Large intestine (tissue), 3 donors: Measurements from ENCODE around the gene CINP. TPM values are rescaled to one million over a fixed set of nuclear protein-coding genes. Genes with fewer than 3 reads are reported as not detected.

Experiments used
- DNase-seq, 2 donors: peaks; one replicate each; pipeline versions ENCODE4 v3.0.0 to v3.0.0-alpha.2; 2013
- H3K27ac ChIP-seq: one replicate; pipeline ENCODE4 v1.5.1; 2013; ENCODE audit warnings: low read length
- H3K27me3 ChIP-seq: 2 replicates; pipeline ENCODE4 v1.6.1; 2013; ENCODE audit warnings: low read length; ENCODE audit not compliant: control insufficient read depth, insufficient read depth
- H3K36me3 ChIP-seq: 2 replicates; pipeline ENCODE4 v1.6.1; 2013; ENCODE audit warnings: low read length; ENCODE audit not compliant: control insufficient read depth, insufficient read depth
- H3K4me1 ChIP-seq: one replicate; pipeline ENCODE4 v1.6.1; 2013; ENCODE audit warnings: low read length; ENCODE audit not compliant: control insufficient read depth, insufficient read depth
- H3K4me3 ChIP-seq: one replicate; pipeline ENCODE4 v1.5.1; 2013; ENCODE audit warnings: low read length
- H3K9me3 ChIP-seq: one replicate; pipeline ENCODE4 v1.6.1; 2013; ENCODE audit warnings: mild to moderate bottlenecking, low read depth, low read length, moderate library complexity; ENCODE audit not compliant: control insufficient read depth
- WGBS: methylation state at CpG from one replicate; pipeline ENCODE4 v1.1.5; 2013; ENCODE audit warnings: low lambda C conversion rate; ENCODE audit not compliant: insufficient coverage; 5-methylcytosine and 5-hydroxymethylcytosine counted together
- polyA plus RNA-seq: library from polyadenylated mRNA; unstranded; fragments of 120-200 nt; gene quantifications from one replicate; pipeline ENCODE4 v1.2.1, GENCODE V29; 2013

The CINP gene
- polyA plus RNA-seq, 1 donor: 33.4 TPM

DNA sequence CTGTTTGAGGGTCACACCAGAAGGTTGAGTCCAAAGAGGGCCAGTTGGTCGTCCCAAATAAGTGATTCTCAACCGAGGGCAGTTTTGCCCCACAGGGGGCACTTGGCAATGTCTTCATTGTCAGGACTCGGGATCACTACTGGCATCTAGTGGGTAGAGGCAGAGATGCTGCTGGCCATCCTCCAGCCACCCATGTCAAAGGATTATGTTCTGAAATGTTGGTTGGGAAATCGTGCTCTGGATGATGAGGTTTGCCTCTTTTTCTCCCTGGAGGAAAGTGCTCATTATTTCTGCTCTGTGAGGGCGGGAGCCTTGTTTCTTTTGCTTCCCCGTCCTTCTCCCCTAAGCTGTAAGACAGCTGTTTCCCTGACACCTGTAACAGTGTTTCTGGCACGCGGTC lies 39.6 kb downstream of the CINP start:
- WGBS: 62% methylated on average over 2 of the region's 8 CpGs

DNA sequence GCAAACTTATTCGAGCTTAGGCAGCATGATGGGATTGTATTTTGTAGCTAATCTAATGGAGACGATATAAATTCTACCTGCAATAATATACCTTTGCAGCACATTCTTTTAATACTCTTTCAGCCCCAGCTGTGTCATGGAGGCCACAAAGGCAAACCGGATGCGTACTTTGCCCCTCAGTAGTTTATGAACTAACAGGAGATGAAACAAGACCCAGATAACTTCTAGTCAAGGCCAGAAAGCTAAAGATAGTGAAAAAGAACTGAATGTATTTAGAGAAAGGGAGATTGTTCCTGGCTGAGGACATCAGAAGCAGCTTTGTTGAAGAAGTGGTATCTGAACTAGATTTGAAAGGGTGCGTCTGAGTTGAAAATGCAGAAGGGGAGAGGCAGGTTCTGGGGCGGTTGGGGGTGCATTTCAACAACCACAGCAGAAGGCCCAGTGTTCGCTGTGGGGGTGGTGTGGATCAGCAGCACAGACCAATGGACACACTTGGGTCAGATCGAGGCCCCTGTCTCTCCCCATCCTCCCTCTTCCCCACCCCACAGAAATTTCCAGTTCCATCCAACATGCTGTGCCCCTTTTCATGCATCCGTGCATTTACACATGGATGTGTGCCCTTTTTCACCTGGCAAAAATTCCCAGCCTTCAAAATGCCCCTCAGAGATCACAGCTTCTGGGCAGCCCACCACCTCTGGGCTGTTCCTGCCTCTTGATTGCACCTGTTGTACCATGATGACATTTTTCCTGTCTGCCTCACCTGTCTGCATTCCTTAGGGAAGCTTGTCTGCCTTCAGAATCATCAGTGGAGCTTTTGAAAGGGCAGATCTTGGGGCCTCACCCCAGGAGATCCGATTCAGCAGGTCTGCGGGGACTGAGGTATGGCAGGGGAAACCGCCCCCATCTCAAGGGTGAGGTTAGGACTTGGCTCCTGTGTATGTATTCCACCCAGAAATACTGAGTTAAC lies 41.0 kb downstream of the CINP start:
- peaks cover 9% of the 10 kb centered on the region for H3K36me3 ChIP-seq
- H3K27ac ChIP-seq: peak overlapping the region; percentile 94
- H3K9me3 ChIP-seq: no peaks in the 10 kb centered on the region
- H3K4me1 ChIP-seq: peaks cover 47% of the 10 kb centered on the region
- 24% methylated on average over 2 of the region's 12 CpGs for WGBS
- H3K27me3 ChIP-seq: no peaks in the 10 kb centered on the region
- peak overlapping the region; percentile 2 for H3K4me3 ChIP-seq
- DNase-seq: peak; percentile 81 to 92

More for the DNA sequence above, 39.6 kb downstream of the CINP start:
- Histone ChIP-seq H3K36me3 (peaks cover 11% of the 10 kb centered on the region), H3K4me1 (peaks cover 42% of the 10 kb centered on the region), H3K4me3 (no peak overlapping the region), H3K27me3 (no peaks in the 10 kb centered on the region), H3K27ac (peak overlapping the region; percentile 94), H3K9me3 (no peaks in the 10 kb centered on the region)
- DNase-seq: peak in 1 of 2 donors; percentile 41

DNA sequence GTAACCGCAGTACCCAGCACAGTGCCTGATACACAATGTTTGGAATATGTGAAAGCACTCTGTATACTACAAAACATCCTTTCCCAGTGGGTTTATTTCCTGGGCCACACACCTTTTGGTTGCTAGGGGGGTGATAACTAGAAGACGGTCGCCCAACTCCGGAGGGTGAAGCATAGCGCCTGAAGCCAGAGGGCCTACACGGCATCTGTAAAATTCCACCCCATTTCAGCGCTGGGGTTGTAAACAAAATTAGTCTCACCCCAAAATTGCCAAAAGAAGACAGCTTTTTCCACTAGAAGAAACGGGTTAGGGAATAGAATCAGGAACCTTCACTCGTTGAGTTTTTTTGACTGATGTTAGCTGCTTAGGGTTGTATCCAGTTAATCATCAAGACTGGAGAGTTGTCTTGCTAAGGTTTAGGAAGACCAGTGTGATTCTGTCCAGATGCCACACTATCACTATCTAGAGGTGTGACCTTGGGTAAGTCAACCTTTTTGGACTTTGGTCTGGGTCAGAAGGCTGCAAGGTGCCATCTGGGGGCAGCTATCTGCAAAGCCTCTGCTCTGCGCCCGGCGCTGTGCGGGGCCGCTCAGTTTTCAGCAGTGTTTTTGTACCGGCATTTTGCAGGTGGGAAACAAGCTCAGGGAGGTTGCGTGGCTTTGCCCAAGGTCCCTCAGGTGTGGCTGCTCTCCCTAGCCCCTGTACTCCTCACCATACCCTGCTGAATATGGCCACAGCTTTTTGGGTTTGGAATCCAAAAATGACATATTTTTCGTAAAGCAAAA lies 41.8 kb downstream of the CINP start:
- Histone ChIP-seq H3K4me1 (peaks cover 51% of the 10 kb centered on the region), H3K27ac (peak overlapping the region; percentile 94), H3K9me3 (no peaks in the 10 kb centered on the region), H3K4me3 (peak overlapping the region; percentile 91), H3K36me3 (peaks cover under 1% of the 10 kb centered on the region), H3K27me3 (no peaks in the 10 kb centered on the region)
- 50% methylated on average over 1 of the region's 17 CpGs for whole genome bisulfite sequencing
- DNase-seq: peak in 1 of 2 donors; percentile 71

DNA sequence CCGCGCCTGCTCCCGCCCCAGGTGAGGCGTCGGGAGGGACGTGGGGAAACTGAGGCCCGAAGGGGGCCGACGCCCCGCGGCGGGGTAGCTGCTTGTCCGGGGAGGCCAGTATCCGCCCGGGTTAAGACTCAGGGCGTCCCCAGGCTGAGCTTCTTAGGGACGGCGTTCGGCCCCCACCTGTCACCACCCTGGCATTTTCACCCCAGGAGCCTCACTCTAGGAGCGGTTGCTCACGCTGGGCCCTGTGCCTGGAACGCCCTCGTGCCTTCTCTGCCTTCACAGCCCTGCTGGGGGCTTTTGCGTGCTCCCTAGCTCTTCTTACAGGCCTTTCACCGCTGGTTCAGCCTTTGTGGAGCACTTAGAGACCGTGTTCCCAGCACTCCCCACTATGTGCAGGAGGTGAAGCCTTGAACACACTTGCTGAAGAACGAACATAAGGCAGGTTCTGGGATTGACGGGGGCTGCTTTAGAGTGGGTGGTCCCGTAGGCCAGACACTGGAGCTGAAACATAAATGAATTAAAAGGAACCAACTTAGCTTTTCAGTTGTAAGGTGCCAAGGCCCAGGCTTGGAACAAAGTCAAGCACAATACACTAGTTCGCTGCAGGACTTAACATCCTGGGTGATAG lies 42.5 kb downstream of the CINP start:
- no CpG with 5 or more reads among the region's 30 CpGs for WGBS
- Histone ChIP-seq H3K36me3 (no peaks in the 10 kb centered on the region), H3K9me3 (no peaks in the 10 kb centered on the region), H3K4me1 (peaks cover 51% of the 10 kb centered on the region), H3K27ac (peak overlapping the region; percentile 94), H3K4me3 (peak overlapping the region; percentile 91), H3K27me3 (no peaks in the 10 kb centered on the region)
- peak in 1 of 2 donors; percentile 64 for DNase-seq

DNA sequence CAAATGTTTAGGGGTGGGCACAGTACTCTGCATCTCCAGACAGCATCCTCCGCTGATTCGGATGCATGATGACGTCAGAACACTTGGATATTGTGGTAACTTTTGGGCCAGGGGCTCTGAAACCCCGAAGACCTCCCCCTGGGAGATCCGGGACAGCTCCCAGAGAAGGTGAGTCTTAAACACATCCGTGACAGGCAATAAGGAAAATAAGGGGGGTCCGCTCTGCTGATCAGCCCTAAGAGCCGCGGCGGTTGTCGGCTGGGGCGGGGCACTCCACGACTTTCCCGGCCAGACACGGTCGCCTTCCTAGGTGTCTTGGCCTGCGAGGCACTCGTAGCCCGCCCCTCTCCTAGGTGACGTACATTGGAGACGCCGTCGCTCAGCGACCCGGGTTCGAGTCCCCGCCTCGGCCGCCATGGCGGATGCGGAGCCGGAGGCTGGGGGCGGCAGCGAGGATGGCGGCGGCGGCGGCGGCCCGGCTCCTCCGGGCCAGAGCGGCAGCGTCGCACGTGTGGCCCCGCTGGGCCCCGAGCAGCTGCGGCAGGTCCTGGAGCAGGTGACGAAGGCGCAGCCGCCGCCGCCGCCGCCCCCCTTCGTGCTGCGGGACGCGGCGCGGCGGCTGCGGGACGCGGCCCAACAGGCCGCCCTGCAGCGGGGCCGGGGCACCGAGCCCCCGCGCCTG lies 43.2 kb downstream of the CINP start, which contains the start of gene ZNF839:
Gene ZNF839 (plus strand): TSS at position 396 of the 682 bp plus-strand sequence. CDS start 20 bp downstream, at position 416.
- Histone ChIP-seq H3K9me3 (no peaks in the 10 kb centered on the region), H3K4me1 (peaks cover 51% of the 10 kb centered on the region), H3K27ac (peak within 1 kb of the TSS; percentile 94), H3K4me3 (peak within 1 kb of the TSS; percentile 91), H3K36me3 (no peaks in the 10 kb centered on the region), H3K27me3 (no peaks in the 10 kb centered on the region)
- WGBS: no CpG with 5 or more reads among the region's 71 CpGs
- DNase-seq: peak; percentile 92

DNA sequence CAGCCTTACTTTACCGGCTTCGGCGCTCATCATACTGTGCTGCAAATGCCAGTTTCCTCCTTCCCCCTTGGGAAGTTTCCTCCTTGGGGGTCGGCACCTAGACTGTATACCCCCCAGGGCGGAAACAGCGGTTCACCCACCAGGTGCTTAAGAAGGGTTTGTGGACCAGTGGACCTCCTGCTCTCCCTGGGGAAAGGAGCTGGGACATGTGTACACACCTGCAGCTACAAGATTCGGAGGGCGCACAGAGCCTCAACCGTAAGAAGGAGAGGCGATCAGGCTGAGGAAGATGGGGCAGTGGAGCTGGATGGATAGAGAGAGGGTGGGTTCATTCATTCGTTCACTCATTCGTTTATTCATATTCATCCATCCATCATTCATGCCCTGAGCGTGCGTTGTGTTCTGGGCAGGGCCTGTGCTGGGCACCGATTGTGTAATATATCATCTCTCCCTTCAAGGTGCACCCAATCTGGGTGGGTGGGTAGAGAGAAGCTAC lies 43.9 kb downstream of the CINP start:
- no peaks in the 10 kb centered on the region for H3K36me3 ChIP-seq
- DNase-seq: no peak
- 100% methylated on average over 1 of the region's 15 CpGs for WGBS
- peaks cover 51% of the 10 kb centered on the region for H3K4me1 ChIP-seq
- no peaks in the 10 kb centered on the region for H3K27me3 ChIP-seq
- H3K9me3 ChIP-seq: no peaks in the 10 kb centered on the region
- peak overlapping the region; percentile 89 for H3K27ac ChIP-seq
- H3K4me3 ChIP-seq: peak overlapping the region; percentile 91

DNA sequence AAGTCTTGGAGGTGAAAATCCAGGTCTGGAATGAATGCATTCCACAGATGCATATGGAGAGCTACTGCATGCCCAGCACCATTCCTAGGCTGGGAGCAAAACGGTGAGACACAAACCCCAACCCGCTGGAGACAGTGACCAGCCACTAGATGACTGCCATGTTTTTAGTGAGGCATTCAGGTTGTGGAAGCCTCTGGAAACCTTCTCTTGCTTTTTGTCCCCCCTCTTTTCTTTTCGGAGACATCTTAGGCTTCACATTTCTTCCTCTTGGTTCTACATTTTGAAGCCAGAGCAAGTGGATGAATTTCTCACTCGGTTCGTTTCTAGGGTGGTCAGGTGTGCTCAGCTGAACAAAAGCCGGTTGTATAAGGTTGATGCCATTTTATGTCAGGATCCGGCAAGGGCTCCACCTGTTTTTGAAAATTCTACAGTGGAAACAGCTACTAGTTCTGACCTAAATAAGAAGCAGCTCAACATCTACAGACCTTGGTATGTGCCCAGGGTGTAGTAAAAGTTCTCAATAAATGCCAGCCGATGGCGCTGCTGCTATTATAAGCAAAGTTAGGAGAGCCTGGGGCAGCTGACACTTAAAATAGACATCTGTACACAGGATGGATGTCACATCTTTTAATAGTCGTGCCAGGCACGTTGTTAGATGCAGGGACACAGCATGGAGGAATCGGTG lies 45.0 kb downstream of the CINP start:
- H3K9me3 ChIP-seq: no peaks in the 10 kb centered on the region
- H3K36me3 ChIP-seq: no peaks in the 10 kb centered on the region
- peak overlapping the region; percentile 96 for H3K27ac ChIP-seq
- peaks cover 42% of the 10 kb centered on the region for H3K4me1 ChIP-seq
- H3K4me3 ChIP-seq: peak overlapping the region; percentile 71
- 59% methylated on average over 3 of the region's 12 CpGs for WGBS
- no peaks in the 10 kb centered on the region for H3K27me3 ChIP-seq
- peak in 1 of 2 donors; percentile 59 for DNase-seq

DNA sequence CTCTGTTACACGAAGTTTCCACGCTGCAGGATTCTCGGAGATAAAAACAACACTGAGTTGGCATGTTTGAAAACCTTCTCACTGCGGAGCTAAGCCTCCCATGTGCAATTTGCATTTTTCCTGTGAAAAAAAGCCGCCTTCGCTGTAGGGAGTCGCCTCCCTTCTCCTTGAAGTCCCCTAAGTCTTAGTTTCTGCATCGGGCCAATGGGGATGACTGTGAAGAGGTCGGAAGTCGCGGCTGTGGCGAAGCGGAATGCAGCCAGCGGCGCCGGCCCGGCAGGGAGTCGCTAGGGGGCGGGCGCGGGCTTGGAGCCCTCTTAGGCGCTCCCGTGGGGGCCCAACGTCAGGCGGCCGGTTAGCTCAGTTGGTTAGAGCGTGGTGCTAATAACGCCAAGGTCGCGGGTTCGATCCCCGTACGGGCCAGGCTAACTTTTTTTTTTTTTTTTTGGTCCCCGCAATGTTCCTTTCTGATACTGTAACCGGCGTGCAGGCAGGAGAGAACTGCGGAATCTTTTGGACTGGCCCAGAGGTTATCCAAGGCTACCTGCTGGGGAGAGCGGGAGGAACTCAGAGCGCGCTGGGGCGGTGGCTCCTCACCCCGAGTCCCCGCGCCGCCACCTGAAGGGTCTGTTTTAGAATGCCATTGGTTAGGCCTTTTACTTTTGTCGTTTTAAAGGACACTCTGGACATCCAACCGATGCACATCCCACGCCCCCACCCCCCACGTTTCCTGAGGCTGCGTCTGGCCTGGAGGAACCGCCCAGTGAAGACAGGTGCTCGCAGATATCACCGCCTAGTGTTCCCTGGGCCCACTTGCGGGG lies 45.7 kb downstream of the CINP start:
- Histone ChIP-seq H3K4me3 (peak overlapping the region; percentile 71), H3K27ac (peak overlapping the region; percentile 96), H3K36me3 (no peaks in the 10 kb centered on the region), H3K9me3 (no peaks in the 10 kb centered on the region), H3K27me3 (no peaks in the 10 kb centered on the region), H3K4me1 (peaks cover 35% of the 10 kb centered on the region)
- WGBS: no CpG with 5 or more reads among the region's 54 CpGs
- peak; percentile 85 to 92 for DNase-seq
